ENCODE measurements around the gene AIG1. TPM values are rescaled to one million over a fixed set of nuclear protein-coding genes. Genes with fewer than 3 reads are reported as not detected.
A peak's percentile ranks its signal among the peaks of the same experiment; 100 is the strongest.

The AIG1 gene
- total and polyA plus RNA-seq, 2 donors (not counting 1 experiment from before 2014, with no cell fraction given): 40.6 to 42.2 TPM

- H3K79me2 ChIP-seq (ENCODE audit: control insufficient read depth, insufficient read depth, low read length): no peaks in the 10 kb centered on the region
- H3K4me1 ChIP-seq (ENCODE audit: control insufficient read depth, extremely low read depth, insufficient read depth, low read length): no peaks in the 10 kb centered on the region
- TF ChIP-seq EZH2 (IDR thresholded peaks at IDR 0.05; ENCODE audit: low read length, missing control alignments) (no peak), CTCF (conservative IDR thresholded peaks at IDR 0.05 in 1 of 2, IDR thresholded peaks at IDR 0.05 in 1 of 2; ENCODE audit: low read depth in 1 of 2, low read length in 2 of 2) (no peak)
- no peak overlapping the region for H3K27ac ChIP-seq (ENCODE audit: insufficient read depth, low read length)
- H3K4me3 ChIP-seq (replicated peaks in 1 of 4; ENCODE audit: control extremely low read depth in 1 of 4, insufficient read depth in 1 of 4, low read depth in 3 of 4, low read length in 4 of 4): no peak overlapping the region
- H3K4me2 ChIP-seq (ENCODE audit: extremely low read depth, insufficient read depth, low read length): no peak overlapping the region
- peak in 1 of 2 donors; percentile 20 for DNase-seq (ENCODE audit: low read depth in 2 of 2)
- H3K9me3 ChIP-seq (ENCODE audit: control insufficient read depth, insufficient read depth, low read depth, low read length): no peaks in the 10 kb centered on the region
- H4K20me1 ChIP-seq (ENCODE audit: control insufficient read depth, extremely low read depth, insufficient read depth, low read length): no peaks in the 10 kb centered on the region
- H2AFZ ChIP-seq (ENCODE audit: low read length): no peak overlapping the region
- H3K36me3 ChIP-seq (ENCODE audit: control insufficient read depth, insufficient read depth, low read length): no peaks in the 10 kb centered on the region
- H3K27me3 ChIP-seq (ENCODE audit: control insufficient read depth, insufficient read depth, low read length): no peaks in the 10 kb centered on the region
- H3K9ac ChIP-seq (ENCODE audit: insufficient read depth, low read length): no peak overlapping the region
Observed at GRCh38 chr6:143063631-143064030, 2.9 kb downstream of the AIG1 start.

- TF ChIP-seq EZH2 (IDR thresholded peaks at IDR 0.05; ENCODE audit: low read length, missing control alignments) (no peak), CTCF (conservative IDR thresholded peaks at IDR 0.05 in 1 of 2, IDR thresholded peaks at IDR 0.05 in 1 of 2; ENCODE audit: low read depth in 1 of 2, low read length in 2 of 2) (no peak)
- Histone ChIP-seq H3K9ac (ENCODE audit: insufficient read depth, low read length) (no peak overlapping the region), H3K27ac (ENCODE audit: insufficient read depth, low read length) (no peak overlapping the region), H3K27me3 (ENCODE audit: control insufficient read depth, insufficient read depth, low read length) (no peaks in the 10 kb centered on the region), H3K36me3 (ENCODE audit: control insufficient read depth, insufficient read depth, low read length) (no peaks in the 10 kb centered on the region), H3K4me3 (replicated peaks in 1 of 4; ENCODE audit: control extremely low read depth in 1 of 4, insufficient read depth in 1 of 4, low read depth in 3 of 4, low read length in 4 of 4) (no peak overlapping the region), H4K20me1 (ENCODE audit: control insufficient read depth, extremely low read depth, insufficient read depth, low read length) (no peaks in the 10 kb centered on the region), H3K4me1 (ENCODE audit: control insufficient read depth, extremely low read depth, insufficient read depth, low read length) (no peaks in the 10 kb centered on the region), H2AFZ (ENCODE audit: low read length) (no peak overlapping the region), H3K4me2 (ENCODE audit: extremely low read depth, insufficient read depth, low read length) (no peak overlapping the region), H3K79me2 (ENCODE audit: control insufficient read depth, insufficient read depth, low read length) (no peaks in the 10 kb centered on the region), H3K9me3 (ENCODE audit: control insufficient read depth, insufficient read depth, low read depth, low read length) (no peaks in the 10 kb centered on the region)
- DNase-seq (ENCODE audit: low read depth in 2 of 2): no peak
Observed at GRCh38 chr6:143064271-143064670, 3.6 kb downstream of the AIG1 start.

- Histone ChIP-seq H2AFZ (ENCODE audit: low read length) (no peak overlapping the region), H3K36me3 (ENCODE audit: control insufficient read depth, insufficient read depth, low read length) (no peaks in the 10 kb centered on the region), H3K4me2 (ENCODE audit: extremely low read depth, insufficient read depth, low read length) (no peak overlapping the region), H3K9me3 (ENCODE audit: control insufficient read depth, insufficient read depth, low read depth, low read length) (no peaks in the 10 kb centered on the region), H4K20me1 (ENCODE audit: control insufficient read depth, extremely low read depth, insufficient read depth, low read length) (no peaks in the 10 kb centered on the region), H3K79me2 (ENCODE audit: control insufficient read depth, insufficient read depth, low read length) (no peaks in the 10 kb centered on the region), H3K4me3 (replicated peaks in 1 of 4; ENCODE audit: control extremely low read depth in 1 of 4, insufficient read depth in 1 of 4, low read depth in 3 of 4, low read length in 4 of 4) (no peak overlapping the region), H3K4me1 (ENCODE audit: control insufficient read depth, extremely low read depth, insufficient read depth, low read length) (no peaks in the 10 kb centered on the region), H3K27me3 (ENCODE audit: control insufficient read depth, insufficient read depth, low read length) (no peaks in the 10 kb centered on the region), H3K27ac (ENCODE audit: insufficient read depth, low read length) (no peak overlapping the region), H3K9ac (ENCODE audit: insufficient read depth, low read length) (no peak overlapping the region)
- TF ChIP-seq EZH2 (IDR thresholded peaks at IDR 0.05; ENCODE audit: low read length, missing control alignments) (no peak), CTCF (conservative IDR thresholded peaks at IDR 0.05 in 1 of 2, IDR thresholded peaks at IDR 0.05 in 1 of 2; ENCODE audit: low read depth in 1 of 2, low read length in 2 of 2) (no peak)
- DNase-seq (ENCODE audit: low read depth in 2 of 2): peak in 1 of 2 donors; percentile 70
Observed at GRCh38 chr6:143064951-143065683, 4.4 kb downstream of the AIG1 start.
